HG03139 (cell line): ENCODE data around the gene ZNF607.
A peak's percentile ranks its signal among the peaks of the same experiment; 100 is the strongest.
"Not testable (repeated sequence)": the region's sequence is repeated elsewhere in the genome, so short reads cannot be mapped to it uniquely, and the experiment has no call there.

Experiments
- ATAC-seq: cut with Tn5 transposase; IDR thresholded peaks from one replicate; pipeline ENCODE4 v1.9.1; 2021; ENCODE audit not compliant: unreplicated experiment

ZNF607 gene

GRCh38 chr19:37719111-37719926 lies at the start of gene ZNF607:
Gene ZNF607, minus strand, starts transcription at chr19:37719761. Its CDS starts 8,143 bp downstream, at chr19:37711618.
- ATAC-seq = peak; percentile 92

GRCh38 chr19:37763488-37763887 lies 43.9 kb upstream of the ZNF607 start:
- ATAC-seq = no peak

GRCh38 chr19:37757683-37758082 lies 38.1 kb upstream of the ZNF607 start:
- not testable (repeated sequence) for ATAC-seq

DNA sequence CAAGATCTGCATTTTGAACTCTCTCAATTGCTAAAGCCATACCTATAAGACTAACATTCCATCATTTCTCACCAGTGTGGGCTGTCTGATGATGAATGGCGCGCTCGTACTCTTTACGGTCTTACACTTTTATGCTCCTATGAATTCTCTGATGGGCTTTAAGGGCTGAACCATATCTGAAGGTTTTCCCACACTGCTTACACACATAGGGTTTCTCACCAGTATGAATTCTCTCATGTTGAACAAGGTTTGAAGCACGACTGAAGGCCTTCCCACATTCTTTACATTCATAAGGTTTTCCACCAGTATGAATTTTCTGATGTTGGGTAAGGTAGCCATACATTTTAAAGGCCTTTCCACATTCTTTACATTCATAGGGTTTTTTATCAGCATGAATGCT lies 18.8 kb upstream of the ZNF607 start:
- no peak for ATAC-seq

DNA sequence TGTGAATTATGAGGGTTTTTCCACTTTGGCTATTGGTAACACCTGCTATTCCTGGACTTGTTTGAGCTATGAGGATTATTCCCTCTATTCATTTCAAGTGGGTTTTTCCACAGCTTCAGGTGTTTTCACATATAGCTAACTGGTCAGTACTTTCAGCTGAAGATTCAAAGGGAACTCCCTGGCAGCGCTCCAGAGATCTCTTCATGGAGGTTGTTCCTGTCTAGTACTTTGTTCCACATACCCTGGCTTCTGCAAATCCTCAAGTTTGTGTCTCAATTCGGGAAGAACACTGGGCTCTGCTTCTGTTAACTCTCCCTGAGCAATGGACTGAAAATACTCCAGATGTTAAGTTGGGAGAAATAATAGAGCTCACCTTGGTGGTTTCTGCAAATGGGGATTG lies 5.6 kb upstream of the ZNF607 start:
- ATAC-seq = no peak

DNA sequence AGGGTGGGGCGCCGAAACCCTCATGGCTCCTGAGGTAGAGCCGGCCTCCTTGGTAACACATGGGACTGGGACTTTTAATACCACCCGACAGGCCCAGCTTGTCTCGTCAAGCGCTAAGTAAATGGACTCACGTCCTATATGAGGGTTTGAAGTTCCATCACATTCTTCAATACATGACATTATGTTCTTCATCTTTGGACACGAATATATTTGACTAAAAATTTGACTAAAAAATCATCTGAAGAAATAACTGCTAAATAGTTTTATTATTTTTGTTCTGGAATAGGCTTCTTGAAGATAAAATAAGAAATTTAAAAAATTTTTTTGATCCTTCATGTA lies 335 bp upstream of the ZNF607 start:
- ATAC-seq = no peak

- no peak for ATAC-seq
These were observed 1.3 kb downstream of the ZNF607 start for GRCh38 chr19:37718304-37718703.

DNA sequence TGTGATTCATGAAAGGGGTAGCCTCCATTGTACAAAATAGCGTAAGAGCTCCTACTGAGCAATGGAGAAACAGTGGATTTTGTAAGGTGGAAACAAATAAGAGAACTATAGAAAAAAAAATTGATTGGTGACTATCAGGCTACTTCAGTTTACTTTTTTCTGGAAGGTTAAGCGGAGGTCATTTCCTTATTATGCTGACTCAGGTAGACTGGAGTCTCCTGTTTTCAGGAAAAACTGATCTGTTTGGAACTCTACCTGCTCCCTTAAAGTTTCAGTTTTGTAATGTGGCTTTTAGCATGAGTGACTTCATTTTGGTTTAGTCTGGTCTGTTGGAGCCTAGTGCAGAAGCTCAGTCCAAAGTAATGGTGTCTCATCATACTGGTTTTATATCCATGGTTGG lies 3.4 kb downstream of the ZNF607 start:
- no peak for ATAC-seq

GRCh38 chr19:37706052-37706605 lies 13.4 kb downstream of the ZNF607 start:
- ATAC-seq = no peak

DNA sequence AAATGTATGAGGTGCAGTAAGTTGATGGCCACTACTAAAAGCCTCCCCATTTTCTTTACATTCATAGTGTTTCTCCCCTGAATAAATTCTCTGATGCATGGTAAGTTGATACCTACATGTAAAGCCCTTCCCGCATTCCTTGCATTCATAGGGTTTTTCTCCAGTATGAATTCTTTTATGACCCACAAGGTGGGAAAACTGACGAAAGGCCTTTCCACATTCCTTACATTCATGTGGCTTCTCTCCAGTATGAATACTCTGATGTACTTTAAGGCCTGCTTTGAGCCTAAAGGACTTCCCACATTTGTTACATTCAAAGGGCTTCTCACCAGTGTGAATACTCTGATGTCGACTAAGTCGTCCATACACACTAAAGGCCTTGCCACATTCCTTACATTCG lies 20.5 kb downstream of the ZNF607 start:
- no peak for ATAC-seq

- no peak for ATAC-seq
These were observed 21.3 kb downstream of the ZNF607 start for GRCh38 chr19:37698216-37698615.

GRCh38 chr19:37695144-37695899 lies 24.2 kb downstream of the ZNF607 start:
- no peak for ATAC-seq

- no peak for ATAC-seq
These were observed 26.5 kb downstream of the ZNF607 start for GRCh38 chr19:37692956-37693620.

DNA sequence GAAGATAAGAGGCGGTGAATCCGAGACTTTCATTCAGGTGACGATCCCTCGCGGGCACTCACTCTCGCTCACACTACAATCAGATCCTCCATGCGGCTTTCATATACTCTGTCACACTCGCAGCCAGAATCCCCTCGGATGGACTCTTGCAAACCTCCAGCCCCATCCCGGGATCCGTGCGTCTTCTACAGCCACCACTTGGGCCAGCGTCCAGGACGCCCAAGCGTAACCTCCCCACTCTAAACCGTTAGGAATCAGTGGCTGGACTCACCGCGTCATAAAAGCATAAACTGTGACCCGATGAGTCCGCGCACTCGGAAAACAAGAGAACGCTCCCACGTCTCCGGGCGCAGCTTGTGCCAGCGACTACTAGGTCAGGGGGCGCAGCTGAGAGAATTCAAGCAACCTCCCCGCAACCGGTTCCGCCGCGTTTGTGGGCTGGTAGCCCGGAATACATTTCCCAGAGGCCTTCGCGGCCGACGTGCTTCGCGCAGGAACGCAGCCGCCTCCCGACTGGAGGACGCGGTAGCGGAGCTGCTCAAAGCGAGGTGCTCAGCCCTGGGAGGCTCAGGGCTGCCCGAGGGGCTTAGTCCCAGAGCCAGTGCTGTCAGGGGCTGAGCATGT lies 27.6 kb downstream of the ZNF607 start:
- no peak for ATAC-seq

DNA sequence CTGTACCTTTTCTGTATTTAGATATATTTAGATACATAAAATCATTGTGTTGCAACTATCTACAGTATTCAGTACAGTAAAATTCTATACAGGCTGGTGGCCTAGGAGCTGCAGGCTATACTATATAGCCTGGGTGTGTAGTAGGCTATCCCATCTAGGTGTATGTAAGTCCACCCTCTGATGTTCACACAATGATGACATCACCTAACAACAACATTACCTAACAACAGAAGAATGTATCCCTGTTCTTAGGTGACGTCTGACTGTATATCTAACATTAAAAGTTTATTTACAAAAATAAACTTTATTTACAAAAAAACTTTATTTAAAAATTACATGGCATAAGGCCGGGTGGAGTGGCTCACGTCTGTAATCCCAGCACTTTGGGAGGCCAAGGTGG lies 36.0 kb downstream of the ZNF607 start:
- no peak for ATAC-seq

GRCh38 chr19:37669450-37669914 lies 50.1 kb downstream of the ZNF607 start:
- no peak for ATAC-seq

- ATAC-seq = not testable (repeated sequence)
These were observed 62.4 kb downstream of the ZNF607 start for GRCh38 chr19:37657157-37657556.

GRCh38 chr19:37655689-37656371 lies 63.7 kb downstream of the ZNF607 start:
- peak; percentile 50 for ATAC-seq

- peak; percentile 47 for ATAC-seq
These were observed 64.3 kb downstream of the ZNF607 start, which contains the start of gene ZFP30 for GRCh38 chr19:37655301-37655688. Gene ZFP30, minus strand, starts transcription at chr19:37655465. Its CDS starts 7,643 bp downstream, at chr19:37647822.

- peak; percentile 39 for ATAC-seq
These were observed 64.8 kb downstream of the ZNF607 start for GRCh38 chr19:37654629-37655300.
